ENCODE results near the gene SLC23A2.

The SLC23A2 gene

DNA sequence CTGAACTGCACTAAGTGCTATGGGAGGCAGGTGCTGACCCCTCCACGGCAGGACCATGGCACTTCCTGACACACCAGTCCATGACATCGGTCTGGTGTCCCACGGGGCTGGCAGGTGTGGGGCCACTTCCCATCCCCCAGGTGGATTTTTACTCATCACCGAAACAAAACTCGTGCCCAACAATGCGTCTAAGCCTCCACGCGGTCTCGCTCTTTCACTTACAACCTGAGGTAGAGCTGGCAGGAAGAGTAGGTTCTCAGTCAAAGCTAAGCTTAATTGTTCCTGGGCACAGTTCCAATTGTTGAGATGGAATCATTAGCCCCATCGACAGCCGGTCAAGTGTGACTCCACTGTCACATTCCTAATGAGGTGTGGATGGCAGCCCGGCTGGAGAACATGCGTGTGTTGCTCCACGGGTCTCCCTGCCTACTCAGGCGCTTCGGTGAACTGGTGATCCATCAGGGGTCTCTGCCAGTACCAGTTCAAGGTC is 125.7 kb downstream of the SLC23A2 start:
- no peak for ATAC-seq
- no peak for TF ChIP-seq ZFP30 (CRISPR knock-in tag; IDR thresholded peaks at IDR 0.05)

DNA sequence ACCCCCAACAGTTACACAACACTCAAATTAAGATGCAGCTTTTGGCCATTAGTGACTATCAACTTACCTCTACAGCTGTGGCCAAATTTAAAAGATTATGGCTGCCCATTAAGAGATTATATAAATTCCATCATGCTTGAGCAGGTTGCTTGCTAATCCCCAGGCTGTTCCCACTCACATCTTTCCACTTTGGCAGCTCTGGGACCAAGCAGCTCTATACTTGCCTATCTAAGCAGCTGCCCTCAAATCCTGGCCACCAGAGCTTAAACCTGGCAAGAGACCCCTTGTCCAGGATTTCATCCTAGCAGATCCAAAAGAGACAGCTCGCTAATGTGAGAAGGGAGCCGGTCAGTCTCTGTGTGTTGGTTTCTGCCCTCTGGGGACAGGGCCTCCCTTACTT is 127.9 kb downstream of the SLC23A2 start:
- TF ChIP-seq ZFP3 (CRISPR knock-in tag; IDR thresholded peaks at IDR 0.05) (no peak), ZNF70 (CRISPR knock-in tag; IDR thresholded peaks at IDR 0.05) (no peak), GLIS3 (CRISPR knock-in tag; IDR thresholded peaks at IDR 0.05) (no peak), ZNF565 (CRISPR knock-in tag; conservative IDR thresholded peaks at IDR 0.05; ENCODE audit: low read depth) (no peak), BACH2 (CRISPR knock-in tag; IDR thresholded peaks at IDR 0.05; ENCODE audit: borderline replicate concordance) (no peak), ZNF8 (CRISPR knock-in tag; IDR thresholded peaks at IDR 0.05) (no peak), PPARA (CRISPR knock-in tag; IDR thresholded peaks at IDR 0.05; ENCODE audit: borderline replicate concordance) (no peak), TCF4 (CRISPR knock-in tag; IDR thresholded peaks at IDR 0.05; ENCODE audit: borderline replicate concordance) (no peak), ARNTL (CRISPR knock-in tag; IDR thresholded peaks at IDR 0.05; ENCODE audit: borderline replicate concordance, low read depth) (no peak)
- TF ChIP-seq, protein P1, sequence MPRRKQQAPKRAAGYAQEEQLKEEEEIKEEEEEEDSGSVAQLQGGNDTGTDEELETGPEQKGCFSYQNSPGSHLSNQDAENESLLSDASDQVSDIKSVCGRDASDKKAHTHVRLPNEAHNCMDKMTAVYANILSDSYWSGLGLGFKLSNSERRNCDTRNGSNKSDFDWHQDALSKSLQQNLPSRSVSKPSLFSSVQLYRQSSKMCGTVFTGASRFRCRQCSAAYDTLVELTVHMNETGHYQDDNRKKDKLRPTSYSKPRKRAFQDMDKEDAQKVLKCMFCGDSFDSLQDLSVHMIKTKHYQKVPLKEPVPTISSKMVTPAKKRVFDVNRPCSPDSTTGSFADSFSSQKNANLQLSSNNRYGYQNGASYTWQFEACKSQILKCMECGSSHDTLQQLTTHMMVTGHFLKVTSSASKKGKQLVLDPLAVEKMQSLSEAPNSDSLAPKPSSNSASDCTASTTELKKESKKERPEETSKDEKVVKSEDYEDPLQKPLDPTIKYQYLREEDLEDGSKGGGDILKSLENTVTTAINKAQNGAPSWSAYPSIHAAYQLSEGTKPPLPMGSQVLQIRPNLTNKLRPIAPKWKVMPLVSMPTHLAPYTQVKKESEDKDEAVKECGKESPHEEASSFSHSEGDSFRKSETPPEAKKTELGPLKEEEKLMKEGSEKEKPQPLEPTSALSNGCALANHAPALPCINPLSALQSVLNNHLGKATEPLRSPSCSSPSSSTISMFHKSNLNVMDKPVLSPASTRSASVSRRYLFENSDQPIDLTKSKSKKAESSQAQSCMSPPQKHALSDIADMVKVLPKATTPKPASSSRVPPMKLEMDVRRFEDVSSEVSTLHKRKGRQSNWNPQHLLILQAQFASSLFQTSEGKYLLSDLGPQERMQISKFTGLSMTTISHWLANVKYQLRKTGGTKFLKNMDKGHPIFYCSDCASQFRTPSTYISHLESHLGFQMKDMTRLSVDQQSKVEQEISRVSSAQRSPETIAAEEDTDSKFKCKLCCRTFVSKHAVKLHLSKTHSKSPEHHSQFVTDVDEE (CRISPR knock-in tag; IDR thresholded peaks at IDR 0.05) = no peak
- TF ChIP-seq, protein P2, sequence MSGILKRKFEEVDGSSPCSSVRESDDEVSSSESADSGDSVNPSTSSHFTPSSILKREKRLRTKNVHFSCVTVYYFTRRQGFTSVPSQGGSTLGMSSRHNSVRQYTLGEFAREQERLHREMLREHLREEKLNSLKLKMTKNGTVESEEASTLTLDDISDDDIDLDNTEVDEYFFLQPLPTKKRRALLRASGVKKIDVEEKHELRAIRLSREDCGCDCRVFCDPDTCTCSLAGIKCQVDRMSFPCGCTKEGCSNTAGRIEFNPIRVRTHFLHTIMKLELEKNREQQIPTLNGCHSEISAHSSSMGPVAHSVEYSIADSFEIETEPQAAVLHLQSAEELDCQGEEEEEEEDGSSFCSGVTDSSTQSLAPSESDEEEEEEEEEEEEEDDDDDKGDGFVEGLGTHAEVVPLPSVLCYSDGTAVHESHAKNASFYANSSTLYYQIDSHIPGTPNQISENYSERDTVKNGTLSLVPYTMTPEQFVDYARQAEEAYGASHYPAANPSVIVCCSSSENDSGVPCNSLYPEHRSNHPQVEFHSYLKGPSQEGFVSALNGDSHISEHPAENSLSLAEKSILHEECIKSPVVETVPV (CRISPR knock-in tag; IDR thresholded peaks at IDR 0.05) = no peak
- no peak for ATAC-seq

DNA sequence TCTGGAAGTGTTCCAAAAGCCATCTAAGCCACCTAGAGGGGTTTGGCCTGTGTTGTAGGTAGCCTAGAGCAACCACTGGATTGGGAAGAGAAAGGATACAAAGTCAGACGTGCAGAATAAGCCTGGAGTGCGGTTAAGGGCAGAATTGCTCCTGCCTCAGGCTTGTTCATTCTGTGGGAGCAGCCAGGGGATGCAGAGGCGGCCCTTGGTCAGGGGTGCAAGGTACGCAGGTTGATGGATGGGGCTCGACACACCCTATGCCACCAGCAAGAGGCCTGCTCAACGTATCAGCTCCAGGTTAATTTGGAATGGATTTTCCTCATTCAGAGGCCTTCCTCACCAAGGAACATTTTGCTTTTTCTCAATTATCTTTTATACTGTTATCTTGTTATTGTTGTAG is 129.8 kb downstream of the SLC23A2 start:
- ATAC-seq = no peak
- TF ChIP-seq ARNTL (CRISPR knock-in tag; IDR thresholded peaks at IDR 0.05; ENCODE audit: borderline replicate concordance, low read depth) = no peak
- TF ChIP-seq TCF4 (CRISPR knock-in tag; IDR thresholded peaks at IDR 0.05; ENCODE audit: borderline replicate concordance) = no peak
- TF ChIP-seq, protein P3, sequence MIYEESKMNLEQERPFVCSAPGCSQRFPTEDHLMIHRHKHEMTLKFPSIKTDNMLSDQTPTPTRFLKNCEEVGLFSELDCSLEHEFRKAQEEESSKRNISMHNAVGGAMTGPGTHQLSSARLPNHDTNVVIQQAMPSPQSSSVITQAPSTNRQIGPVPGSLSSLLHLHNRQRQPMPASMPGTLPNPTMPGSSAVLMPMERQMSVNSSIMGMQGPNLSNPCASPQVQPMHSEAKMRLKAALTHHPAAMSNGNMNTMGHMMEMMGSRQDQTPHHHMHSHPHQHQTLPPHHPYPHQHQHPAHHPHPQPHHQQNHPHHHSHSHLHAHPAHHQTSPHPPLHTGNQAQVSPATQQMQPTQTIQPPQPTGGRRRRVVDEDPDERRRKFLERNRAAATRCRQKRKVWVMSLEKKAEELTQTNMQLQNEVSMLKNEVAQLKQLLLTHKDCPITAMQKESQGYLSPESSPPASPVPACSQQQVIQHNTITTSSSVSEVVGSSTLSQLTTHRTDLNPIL (CRISPR knock-in tag; IDR thresholded peaks at IDR 0.05; ENCODE audit: low read depth) = no peak
- TF ChIP-seq ZNF70 (CRISPR knock-in tag; IDR thresholded peaks at IDR 0.05) = no peak
- TF ChIP-seq RARB (CRISPR knock-in tag; IDR thresholded peaks at IDR 0.05) = no peak
- TF ChIP-seq, protein P1 (CRISPR knock-in tag; IDR thresholded peaks at IDR 0.05) = no peak
- no peak for TF ChIP-seq SNAI2 (CRISPR knock-in tag; IDR thresholded peaks at IDR 0.05)

DNA sequence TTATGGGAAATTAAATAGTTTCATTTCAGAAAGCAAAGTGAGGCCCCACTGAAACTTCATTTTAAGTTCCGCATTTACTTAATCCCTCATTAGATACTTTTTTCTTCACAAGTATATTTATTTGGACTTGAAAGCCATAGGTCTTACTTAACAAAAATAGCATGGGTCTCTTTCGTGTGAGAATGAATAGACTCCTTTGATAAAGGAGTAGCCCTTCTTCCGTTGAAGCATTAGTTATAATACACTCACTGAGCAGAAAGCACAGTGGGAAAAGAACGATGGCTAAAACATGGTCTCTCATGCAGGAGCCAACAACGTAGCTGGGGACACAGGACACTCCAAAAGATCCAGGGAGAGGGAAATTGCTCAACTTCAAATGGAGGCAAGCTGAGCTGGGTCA is 130.4 kb downstream of the SLC23A2 start:
- ATAC-seq = no peak
- TF ChIP-seq ZNF70 (CRISPR knock-in tag; IDR thresholded peaks at IDR 0.05) (no peak), RARB (CRISPR knock-in tag; IDR thresholded peaks at IDR 0.05) (no peak), OSR1 (CRISPR knock-in tag; IDR thresholded peaks at IDR 0.05) (no peak), BACH2 (CRISPR knock-in tag; IDR thresholded peaks at IDR 0.05; ENCODE audit: borderline replicate concordance) (no peak), PPARA (CRISPR knock-in tag; IDR thresholded peaks at IDR 0.05; ENCODE audit: borderline replicate concordance) (no peak), ZC3H10 (CRISPR knock-in tag; IDR thresholded peaks at IDR 0.05) (no peak), ZNF8 (CRISPR knock-in tag; IDR thresholded peaks at IDR 0.05) (no peak), ZFP3 (CRISPR knock-in tag; IDR thresholded peaks at IDR 0.05) (no peak), ISL1 (CRISPR knock-in tag; IDR thresholded peaks at IDR 0.05) (no peak), GLIS3 (CRISPR knock-in tag; IDR thresholded peaks at IDR 0.05) (no peak), ZNF565 (CRISPR knock-in tag; conservative IDR thresholded peaks at IDR 0.05; ENCODE audit: low read depth) (no peak), TCF4 (CRISPR knock-in tag; IDR thresholded peaks at IDR 0.05; ENCODE audit: borderline replicate concordance) (no peak), ESRRG (CRISPR knock-in tag; IDR thresholded peaks at IDR 0.05) (no peak), SNAI2 (CRISPR knock-in tag; IDR thresholded peaks at IDR 0.05) (no peak), ZFP30 (CRISPR knock-in tag; IDR thresholded peaks at IDR 0.05) (no peak)
- TF ChIP-seq, protein P2 (CRISPR knock-in tag; IDR thresholded peaks at IDR 0.05) = no peak
- TF ChIP-seq, protein P4, sequence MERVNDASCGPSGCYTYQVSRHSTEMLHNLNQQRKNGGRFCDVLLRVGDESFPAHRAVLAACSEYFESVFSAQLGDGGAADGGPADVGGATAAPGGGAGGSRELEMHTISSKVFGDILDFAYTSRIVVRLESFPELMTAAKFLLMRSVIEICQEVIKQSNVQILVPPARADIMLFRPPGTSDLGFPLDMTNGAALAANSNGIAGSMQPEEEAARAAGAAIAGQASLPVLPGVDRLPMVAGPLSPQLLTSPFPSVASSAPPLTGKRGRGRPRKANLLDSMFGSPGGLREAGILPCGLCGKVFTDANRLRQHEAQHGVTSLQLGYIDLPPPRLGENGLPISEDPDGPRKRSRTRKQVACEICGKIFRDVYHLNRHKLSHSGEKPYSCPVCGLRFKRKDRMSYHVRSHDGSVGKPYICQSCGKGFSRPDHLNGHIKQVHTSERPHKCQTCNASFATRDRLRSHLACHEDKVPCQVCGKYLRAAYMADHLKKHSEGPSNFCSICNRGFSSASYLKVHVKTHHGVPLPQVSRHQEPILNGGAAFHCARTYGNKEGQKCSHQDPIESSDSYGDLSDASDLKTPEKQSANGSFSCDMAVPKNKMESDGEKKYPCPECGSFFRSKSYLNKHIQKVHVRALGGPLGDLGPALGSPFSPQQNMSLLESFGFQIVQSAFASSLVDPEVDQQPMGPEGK (CRISPR knock-in tag; IDR thresholded peaks at IDR 0.05; ENCODE audit: borderline replicate concordance) = no peak
- TF ChIP-seq, protein P3 (CRISPR knock-in tag; IDR thresholded peaks at IDR 0.05; ENCODE audit: low read depth) = no peak

Measured in SK-N-SH treated with all-trans-retinoic acid at 6 μM for 48 hours (cell line).